GM10248 (cell line): ENCODE measurements around the gene BCL2L12.
"Not testable (repeated sequence)": the region's sequence is repeated elsewhere in the genome, so short reads cannot be mapped to it uniquely, and the experiment has no call there.

Source experiments
- CTCF ChIA-PET: fragments of 300-600 bp; sonication (Branson Sonifier 250); formaldehyde crosslinking; extraction: SDS; loops from one replicate; lab custom pipeline; 2021; ENCODE audit warnings: antibody characterized with exemption; lab: Yijun Ruan, JAX
- POLR2A ChIA-PET: fragments of 350-650 bp; sonication (Branson Sonifier 250); formaldehyde crosslinking; extraction: SDS; loops from one replicate; lab custom pipeline; 2020; ENCODE audit warnings: antibody characterized with exemption; lab: Yijun Ruan, JAX
- DNase-seq: peaks from one replicate; pipeline ENCODE4 v3.0.0; 2012; ENCODE audit errors: extremely low spot score
- TF ChIP-seq, protein P1 (sequence below): IDR thresholded peaks from 2 replicates; pipeline ENCODE4 v1.5.1; 2012; ENCODE audit warnings: mild to moderate bottlenecking, low read depth; ENCODE audit errors: extremely low read depth, missing control alignments, control extremely low read depth

BCL2L12 gene

DNA sequence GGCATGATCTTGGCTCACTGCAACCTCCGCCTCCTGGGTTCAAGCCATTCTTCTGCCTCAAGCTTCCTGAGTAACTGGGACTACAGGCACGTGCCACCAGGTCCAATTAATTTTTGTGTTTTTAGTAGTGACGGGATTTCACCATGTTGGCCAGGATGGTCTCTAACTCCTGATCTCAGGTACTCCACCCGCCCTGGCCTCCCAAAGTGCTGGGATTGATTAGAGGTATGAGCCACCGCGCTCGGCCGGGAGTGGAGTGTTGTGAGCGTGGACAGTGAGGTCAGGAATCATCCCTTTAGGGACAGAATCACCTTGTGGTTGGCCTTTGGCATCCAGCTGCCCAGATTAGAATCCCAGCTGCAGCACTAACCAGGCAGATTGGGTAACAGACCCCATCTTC lies 36.1 kb upstream of the BCL2L12 start:
- TF ChIP-seq, protein P1, sequence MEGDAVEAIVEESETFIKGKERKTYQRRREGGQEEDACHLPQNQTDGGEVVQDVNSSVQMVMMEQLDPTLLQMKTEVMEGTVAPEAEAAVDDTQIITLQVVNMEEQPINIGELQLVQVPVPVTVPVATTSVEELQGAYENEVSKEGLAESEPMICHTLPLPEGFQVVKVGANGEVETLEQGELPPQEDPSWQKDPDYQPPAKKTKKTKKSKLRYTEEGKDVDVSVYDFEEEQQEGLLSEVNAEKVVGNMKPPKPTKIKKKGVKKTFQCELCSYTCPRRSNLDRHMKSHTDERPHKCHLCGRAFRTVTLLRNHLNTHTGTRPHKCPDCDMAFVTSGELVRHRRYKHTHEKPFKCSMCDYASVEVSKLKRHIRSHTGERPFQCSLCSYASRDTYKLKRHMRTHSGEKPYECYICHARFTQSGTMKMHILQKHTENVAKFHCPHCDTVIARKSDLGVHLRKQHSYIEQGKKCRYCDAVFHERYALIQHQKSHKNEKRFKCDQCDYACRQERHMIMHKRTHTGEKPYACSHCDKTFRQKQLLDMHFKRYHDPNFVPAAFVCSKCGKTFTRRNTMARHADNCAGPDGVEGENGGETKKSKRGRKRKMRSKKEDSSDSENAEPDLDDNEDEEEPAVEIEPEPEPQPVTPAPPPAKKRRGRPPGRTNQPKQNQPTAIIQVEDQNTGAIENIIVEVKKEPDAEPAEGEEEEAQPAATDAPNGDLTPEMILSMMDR: no peak
- ChIA-PET CTCF (no interaction called here), POLR2A (no interaction called here)
- DNase-seq: no peak

DNA sequence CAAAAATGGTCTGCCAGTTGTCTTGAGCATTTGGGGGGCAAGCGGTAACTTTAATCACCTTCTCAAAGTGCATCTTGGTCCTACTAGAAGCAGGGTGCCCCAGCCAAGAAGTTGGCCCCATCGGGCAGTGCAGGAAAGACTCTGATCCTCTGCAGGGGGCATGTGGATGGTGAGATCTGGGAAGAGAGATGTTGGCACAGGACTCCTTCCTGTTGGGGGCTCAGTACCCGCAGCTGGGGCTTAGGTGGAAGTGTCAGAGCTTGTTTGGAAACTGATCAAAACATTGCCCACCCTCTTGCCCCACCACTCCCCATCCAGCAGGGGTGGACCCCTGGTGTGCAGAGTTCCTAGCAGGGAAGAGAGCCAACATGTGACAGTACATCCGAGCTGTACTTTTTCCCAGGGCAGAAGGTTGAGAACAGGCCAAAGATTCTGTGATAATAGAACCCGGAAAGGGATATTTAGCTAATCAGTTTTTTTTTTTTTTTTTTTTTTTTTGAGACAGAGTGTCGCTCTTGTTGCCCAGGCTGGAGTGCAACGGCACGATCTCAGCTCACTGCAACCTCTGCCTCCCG lies 34.6 kb upstream of the BCL2L12 start:
- no peak for DNase-seq
- CTCF ChIA-PET: interaction anchor here (0.8 to 1.2 kb wide), 2 partner anchors 24 to 42 kb away, joined by 3 read pairs; no protein-coding TSS in a partner anchor
- TF ChIP-seq, protein P1: no peak
- POLR2A ChIA-PET: interaction anchor here (0.6 kb wide), 1 partner anchor 137 kb away, joined by 4 read pairs; no protein-coding TSS in a partner anchor

DNA sequence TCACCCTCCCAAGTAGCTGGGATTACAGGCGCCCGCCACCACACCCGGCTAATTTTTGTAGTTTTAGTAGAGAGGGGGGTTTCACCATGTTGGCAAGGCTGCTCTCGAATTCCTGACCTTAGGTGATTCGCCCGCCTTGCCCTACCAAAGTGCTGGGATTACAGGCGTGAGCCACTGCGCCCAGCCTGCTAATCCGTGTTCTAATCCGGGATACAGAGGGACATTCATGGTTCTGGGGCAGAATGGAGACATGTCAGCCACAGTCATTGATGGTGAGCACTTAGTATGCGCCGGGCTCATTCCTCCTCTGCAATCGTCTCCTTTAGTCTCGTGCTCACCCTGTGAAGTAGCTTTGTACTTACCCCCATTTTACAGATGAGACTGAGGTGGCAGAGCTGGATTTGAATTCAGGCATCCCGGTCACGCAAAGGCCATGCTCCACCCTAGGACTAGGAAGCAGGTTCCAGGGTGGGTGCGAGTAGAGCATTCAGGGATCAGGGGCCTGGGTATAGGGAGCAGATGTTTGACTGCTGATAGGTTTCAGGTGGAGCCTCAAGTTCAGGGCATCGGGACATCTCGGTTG lies 34.0 kb upstream of the BCL2L12 start:
- CTCF ChIA-PET: interaction anchor here (0.8 kb wide), 1 partner anchor 41 kb away, joined by 3 read pairs; no protein-coding TSS in a partner anchor
- no peak for DNase-seq
- TF ChIP-seq, protein P1: no peak
- POLR2A ChIA-PET: interaction anchor here (0.6 kb wide), 1 partner anchor 137 kb away, joined by 4 read pairs; no protein-coding TSS in a partner anchor

DNA sequence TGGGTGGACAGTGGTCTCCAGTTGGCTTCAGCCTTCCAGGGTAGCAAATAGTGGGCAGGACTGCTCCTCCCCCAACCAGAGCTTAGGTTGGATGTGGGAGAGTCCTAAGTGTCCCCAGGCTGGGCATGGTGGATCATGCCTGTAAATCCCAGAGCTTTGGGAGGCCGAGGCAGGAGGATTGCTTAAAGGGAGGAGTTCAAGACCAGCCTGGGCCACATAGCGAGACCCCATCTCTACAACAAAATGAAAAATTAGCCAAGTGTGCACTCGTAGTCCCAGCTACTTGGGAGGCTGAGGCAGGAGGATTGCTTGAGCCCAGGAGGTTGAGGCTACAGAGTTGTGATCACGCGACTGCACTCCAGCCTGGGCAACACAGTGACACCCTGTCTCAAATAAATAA lies 33.2 kb upstream of the BCL2L12 start:
- TF ChIP-seq, protein P1: no peak
- CTCF ChIA-PET: interaction anchor here (2.5 kb wide), 1 partner anchor 39 kb away, joined by 5 read pairs; no protein-coding TSS in a partner anchor
- DNase-seq: no peak
- POLR2A ChIA-PET: no interaction called here

DNA sequence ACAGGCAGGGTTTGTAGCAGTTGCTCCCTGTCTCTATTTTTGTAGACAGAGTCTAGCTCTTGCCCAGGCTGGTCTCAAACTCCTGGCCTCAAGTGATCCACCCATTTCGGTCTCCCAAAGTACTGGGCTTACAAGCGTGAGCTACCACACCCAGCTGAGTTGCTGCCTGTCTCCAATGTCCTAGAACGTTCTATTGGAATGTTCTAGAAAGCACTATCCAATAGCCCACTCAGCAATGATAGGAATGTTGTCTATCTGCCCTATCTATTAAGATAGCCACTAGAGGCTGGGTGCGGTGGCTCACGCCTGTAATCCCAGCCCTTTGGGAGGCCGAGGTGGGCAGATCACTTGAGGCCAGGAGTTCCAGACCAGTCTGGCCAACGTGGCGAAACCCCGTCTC lies 32.5 kb upstream of the BCL2L12 start:
- CTCF ChIA-PET: interaction anchor here (1.4 to 2.5 kb wide), 2 partner anchors 16 to 39 kb away, joined by 4 to 5 read pairs; no protein-coding TSS in a partner anchor
- POLR2A ChIA-PET, DNase-seq: not testable (repeated sequence)

DNA sequence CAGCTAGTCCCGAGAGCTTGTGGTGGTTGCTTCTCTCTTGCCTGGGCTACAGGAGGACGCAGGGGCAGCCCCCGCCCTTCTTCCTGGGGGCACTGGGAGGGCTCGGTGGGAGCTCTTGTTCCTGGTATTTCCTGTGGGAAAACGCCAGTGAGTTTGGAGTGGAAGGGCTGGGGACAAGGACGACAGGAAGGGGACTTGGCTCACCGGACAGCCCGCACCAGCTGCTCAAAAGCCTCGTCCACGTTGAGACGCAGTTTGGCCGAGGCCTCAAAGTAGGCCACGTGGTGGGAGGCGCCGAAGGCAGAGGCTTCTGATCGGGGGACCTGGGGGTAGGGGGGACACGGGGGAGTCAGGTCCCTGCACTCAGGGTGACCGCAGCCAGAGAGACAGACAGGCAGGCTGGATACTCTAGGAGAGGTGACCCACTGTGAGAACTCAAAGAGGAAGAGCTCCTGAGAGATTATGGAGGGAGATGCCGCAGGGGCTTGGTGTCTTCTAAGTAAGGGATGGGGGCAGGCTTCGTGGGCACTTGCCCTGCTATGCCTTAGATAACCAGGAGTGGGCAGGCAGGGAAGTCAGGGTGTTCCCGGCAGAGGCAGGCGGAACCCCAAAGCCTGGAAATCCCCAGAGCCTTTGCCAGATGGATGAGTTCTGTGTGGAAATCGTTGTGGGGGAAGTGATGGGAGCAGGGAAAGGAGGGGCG lies 30.1 kb upstream of the BCL2L12 start:
- TF ChIP-seq, protein P1: no peak
- no peak for DNase-seq
- ChIA-PET POLR2A (interaction anchor here (0.6 kb wide), 1 partner anchor 23 kb away, joined by 8 read pairs; no protein-coding TSS in a partner anchor), CTCF (interaction anchor here (1.0 kb wide), 1 partner anchor 66 kb away, joined by 3 read pairs; no protein-coding TSS in a partner anchor)
